Stomach (tissue), 4 donors: ENCODE measurements around the gene GRIPAP1.

ENCODE experiments used
- POLR2A ChIP-seq, 4 donors: fragments of 450-650 bp; IDR thresholded peaks; one replicate each; pipeline ENCODE4 v1.6.1; 2016; ENCODE audit warnings: antibody characterized with exemption in 4 of 4, control low read depth in 2 of 4, mild to moderate bottlenecking in 1 of 4, moderate library complexity in 1 of 4
- TF ChIP-seq, protein P1 (sequence below), 7 experiments: fragments of 450-650 bp in 4 of 7; fragments of 200-600 bp in 3 of 7; sonication (generic) in 3 of 7; IDR thresholded peaks; one replicate each; pipeline ENCODE4 v1.5.1; 2016 to 2019; ENCODE audit warnings: antibody characterized with exemption in 7 of 7, control low read depth in 2 of 7, mild to moderate bottlenecking in 1 of 7

GRCh38 chrX:48976086-48976485 is 26.0 kb downstream of the GRIPAP1 start:
- no peak for TF ChIP-seq POLR2A (IDR thresholded peaks at IDR 0.05)
- TF ChIP-seq, protein P1, sequence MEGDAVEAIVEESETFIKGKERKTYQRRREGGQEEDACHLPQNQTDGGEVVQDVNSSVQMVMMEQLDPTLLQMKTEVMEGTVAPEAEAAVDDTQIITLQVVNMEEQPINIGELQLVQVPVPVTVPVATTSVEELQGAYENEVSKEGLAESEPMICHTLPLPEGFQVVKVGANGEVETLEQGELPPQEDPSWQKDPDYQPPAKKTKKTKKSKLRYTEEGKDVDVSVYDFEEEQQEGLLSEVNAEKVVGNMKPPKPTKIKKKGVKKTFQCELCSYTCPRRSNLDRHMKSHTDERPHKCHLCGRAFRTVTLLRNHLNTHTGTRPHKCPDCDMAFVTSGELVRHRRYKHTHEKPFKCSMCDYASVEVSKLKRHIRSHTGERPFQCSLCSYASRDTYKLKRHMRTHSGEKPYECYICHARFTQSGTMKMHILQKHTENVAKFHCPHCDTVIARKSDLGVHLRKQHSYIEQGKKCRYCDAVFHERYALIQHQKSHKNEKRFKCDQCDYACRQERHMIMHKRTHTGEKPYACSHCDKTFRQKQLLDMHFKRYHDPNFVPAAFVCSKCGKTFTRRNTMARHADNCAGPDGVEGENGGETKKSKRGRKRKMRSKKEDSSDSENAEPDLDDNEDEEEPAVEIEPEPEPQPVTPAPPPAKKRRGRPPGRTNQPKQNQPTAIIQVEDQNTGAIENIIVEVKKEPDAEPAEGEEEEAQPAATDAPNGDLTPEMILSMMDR (IDR thresholded peaks at IDR 0.05): no peak
